Glutamatergic neuron (in vitro differentiated cells): Measurements from ENCODE around the gene RAD54L. TPM values are rescaled to one million over a fixed set of nuclear protein-coding genes. Genes with fewer than 3 reads are reported as not detected.

Source experiments
- DNase-seq: peaks from one replicate; pipeline ENCODE4 v3.0.0; 2022
- H3K27ac Mint-ChIP-seq: one replicate; pipeline ENCODE4 v1.8.0; 2020; ENCODE audit warnings: mild to moderate bottlenecking, mixed read lengths, inconsistent platforms; ENCODE audit not compliant: unreplicated experiment
- H3K27me3 Mint-ChIP-seq: one replicate; pipeline ENCODE4 v1.8.0; 2020; ENCODE audit warnings: mild to moderate bottlenecking, moderate library complexity, mixed read lengths, inconsistent platforms; ENCODE audit not compliant: unreplicated experiment
- H3K36me3 Mint-ChIP-seq: one replicate; pipeline ENCODE4 v1.8.0; 2020; ENCODE audit warnings: mild to moderate bottlenecking, mixed read lengths, inconsistent platforms; ENCODE audit not compliant: unreplicated experiment
- H3K4me1 Mint-ChIP-seq: one replicate; pipeline ENCODE4 v1.8.0; 2020; ENCODE audit warnings: mild to moderate bottlenecking, low read depth, mixed read lengths, inconsistent platforms; ENCODE audit not compliant: unreplicated experiment
- H3K4me3 Mint-ChIP-seq: one replicate; pipeline ENCODE4 v1.8.0; 2020; ENCODE audit warnings: mild to moderate bottlenecking, mixed read lengths, inconsistent platforms; ENCODE audit not compliant: unreplicated experiment
- H3K9me3 Mint-ChIP-seq: one replicate; pipeline ENCODE4 v1.8.0; 2020; ENCODE audit warnings: mild to moderate bottlenecking, moderate library complexity, mixed read lengths, inconsistent platforms; ENCODE audit not compliant: unreplicated experiment
- total RNA-seq: library from RNA; stranded (reverse); fragmentation: NEBNext Ultra II Directional; extraction: Animal tissue kit (Norgen Biotek cat#: 25700); gene quantifications from one replicate; pipeline ENCODE4 v1.2.1, GENCODE V29; 2021; ENCODE audit not compliant: unreplicated experiment
- TF ChIP-seq, protein P1 (sequence below): fragments of 200-600 bp; sonication (generic); IDR thresholded peaks from one replicate; pipeline ENCODE4 v1.5.0; 2021; ENCODE audit not compliant: partially characterized antibody, unreplicated experiment

The RAD54L gene
- total RNA-seq, 1 donor from 2014 or later, result 4.6 TPM

DNA sequence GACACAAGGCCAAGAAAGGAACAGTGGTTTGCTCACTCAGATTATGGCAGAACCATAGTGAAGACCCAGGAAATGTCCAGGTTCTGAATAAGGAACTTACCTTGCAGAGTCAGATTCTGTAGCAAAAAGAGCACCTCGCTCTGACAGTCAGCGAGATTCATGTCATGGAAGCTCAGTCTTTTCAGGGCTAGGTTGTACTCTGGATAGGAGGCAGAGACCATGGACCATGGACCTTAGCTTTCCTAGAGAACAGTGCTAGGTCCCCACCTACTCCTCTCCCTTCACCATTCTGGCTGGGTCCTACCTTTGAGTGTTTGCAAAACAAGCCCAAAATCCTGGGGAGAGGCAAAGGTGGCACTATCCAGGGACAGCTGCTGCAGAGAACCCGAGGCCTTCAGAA is 32.5 kb downstream of the RAD54L start:
- H3K27ac Mint-ChIP-seq, result no peak overlapping the region
- H3K36me3 Mint-ChIP-seq, result peaks cover under 1% of the 10 kb centered on the region
- H3K4me1 Mint-ChIP-seq, result peaks cover 4% of the 10 kb centered on the region
- peaks cover 5% of the 10 kb centered on the region for H3K9me3 Mint-ChIP-seq
- no peak overlapping the region for H3K4me3 Mint-ChIP-seq
- DNase-seq, result no peak
- peaks cover 9% of the 10 kb centered on the region for H3K27me3 Mint-ChIP-seq
- TF ChIP-seq, protein P1, sequence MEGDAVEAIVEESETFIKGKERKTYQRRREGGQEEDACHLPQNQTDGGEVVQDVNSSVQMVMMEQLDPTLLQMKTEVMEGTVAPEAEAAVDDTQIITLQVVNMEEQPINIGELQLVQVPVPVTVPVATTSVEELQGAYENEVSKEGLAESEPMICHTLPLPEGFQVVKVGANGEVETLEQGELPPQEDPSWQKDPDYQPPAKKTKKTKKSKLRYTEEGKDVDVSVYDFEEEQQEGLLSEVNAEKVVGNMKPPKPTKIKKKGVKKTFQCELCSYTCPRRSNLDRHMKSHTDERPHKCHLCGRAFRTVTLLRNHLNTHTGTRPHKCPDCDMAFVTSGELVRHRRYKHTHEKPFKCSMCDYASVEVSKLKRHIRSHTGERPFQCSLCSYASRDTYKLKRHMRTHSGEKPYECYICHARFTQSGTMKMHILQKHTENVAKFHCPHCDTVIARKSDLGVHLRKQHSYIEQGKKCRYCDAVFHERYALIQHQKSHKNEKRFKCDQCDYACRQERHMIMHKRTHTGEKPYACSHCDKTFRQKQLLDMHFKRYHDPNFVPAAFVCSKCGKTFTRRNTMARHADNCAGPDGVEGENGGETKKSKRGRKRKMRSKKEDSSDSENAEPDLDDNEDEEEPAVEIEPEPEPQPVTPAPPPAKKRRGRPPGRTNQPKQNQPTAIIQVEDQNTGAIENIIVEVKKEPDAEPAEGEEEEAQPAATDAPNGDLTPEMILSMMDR, result no peak

DNA sequence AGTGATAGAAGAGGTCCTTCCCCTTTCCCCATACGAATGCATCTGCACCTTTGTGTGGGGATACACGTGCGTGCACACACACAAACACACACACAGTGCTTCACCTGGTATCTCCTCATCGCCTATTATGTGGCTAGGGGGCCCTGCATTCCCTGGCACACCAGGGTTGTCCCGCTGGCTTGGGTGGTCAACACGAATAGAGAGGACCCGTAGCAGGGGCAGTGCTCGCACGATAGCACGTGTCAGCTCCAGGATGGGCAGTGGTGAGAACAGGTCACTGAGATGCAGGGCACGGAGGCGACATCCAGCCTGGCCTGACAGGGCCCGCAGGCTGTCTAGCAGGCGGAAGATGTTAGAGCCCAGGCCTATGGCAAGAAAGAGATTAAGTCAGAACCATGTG is 33.5 kb downstream of the RAD54L start:
- H3K4me3 Mint-ChIP-seq, result no peak overlapping the region
- H3K36me3 Mint-ChIP-seq, result no peaks in the 10 kb centered on the region
- no peak overlapping the region for H3K27ac Mint-ChIP-seq
- peaks cover 7% of the 10 kb centered on the region for H3K27me3 Mint-ChIP-seq
- peaks cover 4% of the 10 kb centered on the region for H3K9me3 Mint-ChIP-seq
- H3K4me1 Mint-ChIP-seq, result peaks cover 11% of the 10 kb centered on the region
- no peak for DNase-seq
- TF ChIP-seq, protein P1, result no peak

DNA sequence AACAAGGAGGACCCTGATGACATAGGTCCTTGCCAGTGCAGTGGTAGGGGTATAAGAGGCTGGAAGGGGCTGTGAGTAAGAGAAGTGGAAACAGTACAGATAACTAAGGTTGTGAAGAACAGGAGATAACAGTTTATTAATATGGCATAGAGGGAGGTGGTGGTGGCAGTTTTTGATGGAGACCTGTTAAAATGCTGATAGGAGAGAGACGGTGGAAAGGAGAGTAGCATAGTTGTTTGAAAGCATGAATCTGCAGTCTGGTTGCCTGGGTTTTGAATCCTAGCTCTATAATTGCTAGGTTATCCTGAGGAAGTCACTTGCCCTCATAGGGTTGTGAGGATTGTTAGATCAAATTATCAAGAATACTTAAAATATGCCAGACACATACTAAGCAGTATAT is 36.5 kb downstream of the RAD54L start:
- Mint-ChIP-seq H3K27ac (peak overlapping the region; percentile 10), H3K4me3 (no peak overlapping the region), H3K36me3 (no peaks in the 10 kb centered on the region), H3K27me3 (peaks cover 4% of the 10 kb centered on the region), H3K9me3 (peaks cover 8% of the 10 kb centered on the region), H3K4me1 (peaks cover 18% of the 10 kb centered on the region)
- TF ChIP-seq, protein P1, result no peak
- no peak for DNase-seq

DNA sequence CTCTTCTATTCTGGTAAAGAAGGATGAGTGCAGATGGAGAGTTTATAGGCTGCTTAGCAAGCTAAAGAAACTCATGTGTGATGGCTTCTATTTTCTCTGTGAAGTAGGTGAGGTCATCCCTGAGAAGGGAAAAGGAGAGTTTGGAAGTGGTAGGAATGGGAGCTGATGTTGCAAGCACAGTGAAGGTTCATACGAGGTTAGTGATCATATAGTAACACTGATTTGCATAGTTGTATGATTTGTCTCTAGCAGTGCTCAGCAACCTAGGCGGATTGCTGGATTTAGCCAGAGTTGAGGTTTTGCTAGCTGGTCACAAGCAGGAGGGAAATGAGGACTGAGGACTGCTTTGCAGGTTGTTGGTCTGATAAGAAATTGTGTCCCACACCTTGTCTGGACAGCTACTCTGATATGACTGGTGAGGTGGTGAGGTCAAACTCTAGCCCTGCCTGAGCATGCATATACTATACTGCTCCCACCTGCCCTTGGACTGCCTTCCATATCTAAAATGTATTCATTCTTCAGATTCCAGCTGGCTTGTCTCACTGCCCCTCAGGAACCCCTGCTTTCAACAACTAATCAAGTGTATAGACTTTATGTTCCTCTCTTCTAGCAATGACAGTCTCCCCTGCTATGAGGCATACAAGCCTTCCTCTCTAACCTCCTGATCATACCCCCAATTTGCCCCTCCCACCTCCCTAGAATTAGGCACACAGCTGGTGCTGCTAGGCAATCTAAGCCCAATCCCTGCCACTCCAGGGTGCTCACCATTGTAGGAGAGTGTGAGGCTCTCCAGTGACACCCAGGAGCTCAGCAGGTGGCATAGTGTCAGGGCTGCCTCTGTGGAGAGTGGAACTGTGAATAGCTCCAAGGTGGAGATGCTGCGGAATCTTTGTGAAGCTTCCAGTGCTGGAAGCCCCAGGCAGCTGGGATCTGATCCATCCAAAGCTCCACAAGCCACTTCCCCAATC is 37.3 kb downstream of the RAD54L start:
- Mint-ChIP-seq H3K4me1 (peaks cover 15% of the 10 kb centered on the region), H3K27me3 (peaks cover 3% of the 10 kb centered on the region), H3K4me3 (peak overlapping the region; percentile 16), H3K36me3 (no peaks in the 10 kb centered on the region), H3K9me3 (peaks cover 8% of the 10 kb centered on the region), H3K27ac (peak overlapping the region; percentile 97)
- no peak for DNase-seq
- TF ChIP-seq, protein P1, result no peak
